Trophoblast cell (in vitro differentiated cells and primary cell): Measurements from ENCODE around the gene ZNF169. TPM values are rescaled to one million over a fixed set of nuclear protein-coding genes. Genes with fewer than 3 reads are reported as not detected.

ENCODE experiments used
- DNase-seq, 2 donors: peaks; one replicate each; pipeline ENCODE4 v3.0.0-alpha.2; 2016
- H2AFZ ChIP-seq: 2 replicates; pipeline ENCODE4 v1.6.1; 2013; ENCODE audit warnings: low read length, moderate library complexity, mild to moderate bottlenecking; ENCODE audit not compliant: insufficient read depth, poor library complexity
- H2AK5ac ChIP-seq: 2 replicates; pipeline ENCODE4 v1.6.1; 2013; ENCODE audit warnings: mild to moderate bottlenecking, low read length
- H2BK120ac ChIP-seq: 2 replicates; pipeline ENCODE4 v1.6.1; 2013; ENCODE audit warnings: low read length, mild to moderate bottlenecking, moderate library complexity; ENCODE audit not compliant: insufficient read depth, poor library complexity
- H2BK12ac ChIP-seq: 2 replicates; pipeline ENCODE4 v1.6.1; 2013; ENCODE audit warnings: mild to moderate bottlenecking, low read length, moderate library complexity
- H2BK5ac ChIP-seq: 2 replicates; pipeline ENCODE4 v1.6.1; 2013; ENCODE audit warnings: low read length, low read depth, moderate library complexity, mild to moderate bottlenecking; ENCODE audit not compliant: poor library complexity
- H3K14ac ChIP-seq: 2 replicates; pipeline ENCODE4 v1.6.1; 2013; ENCODE audit warnings: mild to moderate bottlenecking, low read length
- H3K18ac ChIP-seq: 2 replicates; pipeline ENCODE4 v1.6.1; 2013; ENCODE audit warnings: mild to moderate bottlenecking, low read length
- H3K23ac ChIP-seq: 2 replicates; pipeline ENCODE4 v1.6.1; 2013; ENCODE audit warnings: low read length
- H3K27ac ChIP-seq: 2 replicates; pipeline ENCODE4 v1.5.1; 2013; ENCODE audit warnings: low read depth, mild to moderate bottlenecking, inconsistent platforms, low read length, moderate library complexity
- H3K27me3 ChIP-seq: 2 replicates; pipeline ENCODE4 v1.6.1; 2013; ENCODE audit warnings: inconsistent platforms, mild to moderate bottlenecking, low read length, moderate library complexity; ENCODE audit not compliant: insufficient read depth
- H3K36me3 ChIP-seq, 2 experiments: 1 replicate in 1 of 2; 2 replicates in 1 of 2; pipeline ENCODE4 v1.6.1; 2013; ENCODE audit warnings: low read length in 2 of 2, mild to moderate bottlenecking in 2 of 2, moderate library complexity in 1 of 2; ENCODE audit not compliant: insufficient read depth in 2 of 2, control insufficient read depth in 1 of 2
- H3K4ac ChIP-seq: 2 replicates; pipeline ENCODE4 v1.6.1; 2013; ENCODE audit warnings: low read depth, mild to moderate bottlenecking, low read length, moderate library complexity
- H3K4me1 ChIP-seq, 2 experiments: 1 replicate in 1 of 2; 2 replicates in 1 of 2; pipeline ENCODE4 v1.6.1; 2013; ENCODE audit warnings: low read length in 2 of 2, mild to moderate bottlenecking in 2 of 2, moderate library complexity in 1 of 2; ENCODE audit not compliant: insufficient read depth in 2 of 2, control insufficient read depth in 1 of 2
- H3K4me2 ChIP-seq: 2 replicates; pipeline ENCODE4 v1.6.1; 2013; ENCODE audit warnings: inconsistent platforms, mild to moderate bottlenecking, low read length, moderate library complexity
- H3K4me3 ChIP-seq: 2 replicates; pipeline ENCODE4 v1.5.1; 2013; ENCODE audit warnings: mild to moderate bottlenecking, low read depth, low read length, inconsistent platforms
- H3K79me1 ChIP-seq: one replicate; pipeline ENCODE4 v1.6.1; 2013; ENCODE audit warnings: low read length
- H3K79me2 ChIP-seq: 2 replicates; pipeline ENCODE4 v1.6.1; 2013; ENCODE audit warnings: low read length, mild to moderate bottlenecking; ENCODE audit not compliant: control insufficient read depth, insufficient read depth, poor library complexity
- H3K9ac ChIP-seq: 2 replicates; pipeline ENCODE4 v1.6.1; 2013; ENCODE audit warnings: mild to moderate bottlenecking, low read length
- H3K9me3 ChIP-seq: 2 replicates; pipeline ENCODE4 v1.6.1; 2013; ENCODE audit warnings: low read depth, mild to moderate bottlenecking, control low read depth, inconsistent platforms, low read length; ENCODE audit not compliant: insufficient read depth
- H4K12ac ChIP-seq: 2 replicates; pipeline ENCODE4 v1.6.1; 2013; ENCODE audit warnings: low read depth, mild to moderate bottlenecking, low read length, moderate library complexity
- H4K8ac ChIP-seq: 2 replicates; pipeline ENCODE4 v1.6.1; 2013; ENCODE audit warnings: low read depth, mild to moderate bottlenecking, low read length, moderate library complexity
- H4K91ac ChIP-seq: one replicate; pipeline ENCODE4 v1.6.1; 2013; ENCODE audit warnings: low read depth, mild to moderate bottlenecking, low read length, moderate library complexity
- WGBS: extraction: QIAGEN DNeasy Blood & Tissue Kit; methylation state at CpG from one replicate; pipeline ENCODE4 v1.1.7; 2013; ENCODE audit warnings: missing lambda C conversion rate; ENCODE audit not compliant: insufficient read length, insufficient coverage; ENCODE audit errors: extremely low coverage; 5-methylcytosine and 5-hydroxymethylcytosine counted together
- polyA plus RNA-seq: library from polyadenylated mRNA; stranded (reverse); fragments of 200-250 nt; gene quantifications from 2 replicates; pipeline ENCODE4 v1.2.3, GENCODE V29; 2013

Gene ZNF169
- polyA plus RNA-seq = 1.0 and 1.4 TPM in 2 replicates

GRCh38 chr9:94259077-94259862 is at the start of gene ZNF169:
TSS of gene ZNF169 (plus strand) at chr9:94259298. CDS start at chr9:94278813, 19,515 bp downstream.
- Histone ChIP-seq H4K8ac (peak within 1 kb of the TSS; percentile 92), H3K79me1 (peaks cover 4% of the 10 kb centered on the region), H2BK120ac (peak within 1 kb of the TSS; percentile 40), H3K23ac (no peak within 1 kb of the TSS), H3K36me3 (no peaks in the 10 kb centered on the region), H3K4me2 (peak within 1 kb of the TSS; percentile 92), H3K79me2 (peaks cover 4% of the 10 kb centered on the region), H3K9ac (peak within 1 kb of the TSS; percentile 24), H3K4me1 (peaks cover 2 to 3% of the 10 kb centered on the region in 2 experiments), H3K4me3 (peak within 1 kb of the TSS; percentile 83), H3K14ac (peak within 1 kb of the TSS; percentile 87), H2BK12ac (peak within 1 kb of the TSS; percentile 46), H2AFZ (peak within 1 kb of the TSS; percentile 84), H3K18ac (peak within 1 kb of the TSS; percentile 24), H4K12ac (peak within 1 kb of the TSS; percentile 68), H4K91ac (peak within 1 kb of the TSS; percentile 46), H3K27ac (no peak within 1 kb of the TSS), H2BK5ac (peak within 1 kb of the TSS; percentile 7), H3K9me3 (no peaks in the 10 kb centered on the region), H3K27me3 (no peaks in the 10 kb centered on the region), H3K4ac (peak within 1 kb of the TSS; percentile 38), H2AK5ac (peak within 1 kb of the TSS; percentile 35)
- no CpG with 5 or more reads among the region's 50 CpGs for WGBS
- DNase-seq = peak; percentile 92 to 95

- Histone ChIP-seq H3K18ac (no peak overlapping the region), H3K9me3 (no peaks in the 10 kb centered on the region), H3K27me3 (no peaks in the 10 kb centered on the region), H3K14ac (no peak overlapping the region), H3K4me2 (no peak overlapping the region), H3K4me3 (no peak overlapping the region), H3K79me2 (no peaks in the 10 kb centered on the region), H4K91ac (no peak overlapping the region), H2AFZ (no peak overlapping the region), H4K12ac (no peak overlapping the region), H3K9ac (no peak overlapping the region), H3K4me1 (peaks cover 2 to 7% of the 10 kb centered on the region in 2 experiments), H3K27ac (no peak overlapping the region), H2BK120ac (no peak overlapping the region), H3K79me1 (no peaks in the 10 kb centered on the region), H2BK5ac (no peak overlapping the region), H4K8ac (no peak overlapping the region), H2AK5ac (no peak overlapping the region), H3K23ac (no peak overlapping the region), H3K4ac (no peak overlapping the region), H2BK12ac (no peak overlapping the region), H3K36me3 (no peaks in the 10 kb centered on the region)
- peak; percentile 33 to 64 for DNase-seq
- WGBS = no CpG with 5 or more reads among the region's 5 CpGs
Observed at GRCh38 chr9:94210616-94211603, 48.2 kb upstream of the ZNF169 start.

GRCh38 chr9:94212091-94212490 is 47.0 kb upstream of the ZNF169 start:
- H3K27ac ChIP-seq = no peak overlapping the region
- no peak overlapping the region for H3K4ac ChIP-seq
- no peaks in the 10 kb centered on the region for H3K27me3 ChIP-seq
- no peak overlapping the region for H2AK5ac ChIP-seq
- H2BK5ac ChIP-seq = no peak overlapping the region
- no peak overlapping the region for H3K18ac ChIP-seq
- peak; percentile 95 to 96 for DNase-seq
- H3K4me2 ChIP-seq = no peak overlapping the region
- no peak overlapping the region for H2AFZ ChIP-seq
- H3K36me3 ChIP-seq = no peaks in the 10 kb centered on the region
- peak overlapping the region; percentile 42 for H3K23ac ChIP-seq
- H2BK12ac ChIP-seq = no peak overlapping the region
- no peaks in the 10 kb centered on the region for H3K79me1 ChIP-seq
- no peak overlapping the region for H3K9ac ChIP-seq
- H3K14ac ChIP-seq = no peak overlapping the region
- no peaks in the 10 kb centered on the region for H3K79me2 ChIP-seq
- no peak overlapping the region for H2BK120ac ChIP-seq
- no peak overlapping the region for H4K8ac ChIP-seq
- H3K4me1 ChIP-seq = peaks cover 2 to 7% of the 10 kb centered on the region in 2 experiments
- no peak overlapping the region for H3K4me3 ChIP-seq
- no peak overlapping the region for H4K91ac ChIP-seq
- peaks cover 2% of the 10 kb centered on the region for H3K9me3 ChIP-seq
- WGBS = no CpG with 5 or more reads among the region's 1 CpG
- H4K12ac ChIP-seq = no peak overlapping the region

GRCh38 chr9:94212531-94212930 is 46.6 kb upstream of the ZNF169 start:
- Histone ChIP-seq H3K27me3 (no peaks in the 10 kb centered on the region), H2BK120ac (no peak overlapping the region), H3K4me2 (no peak overlapping the region), H2BK12ac (no peak overlapping the region), H3K18ac (no peak overlapping the region), H3K36me3 (no peaks in the 10 kb centered on the region), H4K12ac (no peak overlapping the region), H2AFZ (no peak overlapping the region), H3K79me1 (no peaks in the 10 kb centered on the region), H3K14ac (no peak overlapping the region), H3K79me2 (no peaks in the 10 kb centered on the region), H3K27ac (no peak overlapping the region), H2AK5ac (no peak overlapping the region), H3K23ac (no peak overlapping the region), H4K91ac (no peak overlapping the region), H3K9ac (peak overlapping the region; percentile 75), H3K9me3 (peaks cover 2% of the 10 kb centered on the region), H3K4me3 (no peak overlapping the region), H2BK5ac (no peak overlapping the region), H4K8ac (no peak overlapping the region), H3K4me1 (peaks cover 2 to 7% of the 10 kb centered on the region in 2 experiments), H3K4ac (no peak overlapping the region)
- WGBS = no CpG with 5 or more reads among the region's 5 CpGs
- no peak for DNase-seq
